HL-60 (cell line): ENCODE measurements around the gene RAB36.
A peak's percentile ranks its signal among the peaks of the same experiment; 100 is the strongest.

ENCODE experiments used
- DNase-seq, 2 experiments: peaks; one replicate each; pipeline ENCODE4 v3.0.0-alpha.2; 2010 to 2020; ENCODE audit warnings: low read depth in 1 of 2, low spot score in 1 of 2
- H3K27ac ChIP-seq: fragments of 250-450 bp; sonication (Bioruptor Pico); replicated peaks from 2 replicates; pipeline ENCODE4 v1.5.1; 2020; ENCODE audit warnings: mild to moderate bottlenecking, moderate library complexity
- H3K27me3 ChIP-seq: fragments of 250-450 bp; sonication (Bioruptor Pico); 2 replicates; pipeline ENCODE4 v1.5.1; 2021; ENCODE audit warnings: mild to moderate bottlenecking, moderate library complexity; ENCODE audit not compliant: insufficient read depth, poor library complexity, severe bottlenecking
- H3K4me3 ChIP-seq: replicated peaks from 2 replicates; pipeline ENCODE4 v1.5.1; 2011; ENCODE audit warnings: mild to moderate bottlenecking, control low read depth, low read length; ENCODE audit not compliant: insufficient read depth
- CTCF ChIP-seq: IDR thresholded peaks from one replicate; pipeline ENCODE4 v1.5.1; 2011; ENCODE audit warnings: low read length, control low read depth, inconsistent platforms; ENCODE audit not compliant: insufficient read depth
- GABPA ChIP-seq: IDR thresholded peaks from 2 replicates; pipeline ENCODE4 v1.6.1; 2012; ENCODE audit warnings: low read depth
- POLR2AphosphoS5 ChIP-seq: IDR thresholded peaks from 2 replicates; pipeline ENCODE4 v1.6.1; 2012; ENCODE audit warnings: low read depth
- REST ChIP-seq: IDR thresholded peaks from 2 replicates; pipeline ENCODE4 v1.6.1; 2012; ENCODE audit warnings: low read depth; ENCODE audit not compliant: insufficient replicate concordance
- SPI1 ChIP-seq: IDR thresholded peaks from 2 replicates; pipeline ENCODE4 v1.6.1; 2012; ENCODE audit warnings: low read depth, mild to moderate bottlenecking, borderline replicate concordance

RAB36 gene

GRCh38 chr22:23180301-23180892, 35.1 kb downstream of the RAB36 start, which contains the start of gene BCR:
Gene BCR, plus strand, starts transcription at chr22:23180509. Its CDS starts 452 bp downstream, at chr22:23180961.
- Histone ChIP-seq H3K27ac (peak within 1 kb of the TSS; percentile 66), H3K4me3 (peak within 1 kb of the TSS; percentile 82), H3K27me3 (no peaks in the 10 kb centered on the region)
- peak in 1 of 2 experiments; percentile 48 for DNase-seq
- TF ChIP-seq SPI1 = no peak
- no peak for TF ChIP-seq POLR2AphosphoS5

GRCh38 chr22:23180893-23181720, 35.8 kb downstream of the RAB36 start:
- Histone ChIP-seq H3K27ac (peak overlapping the region; percentile 66), H3K4me3 (peak overlapping the region; percentile 82), H3K27me3 (no peaks in the 10 kb centered on the region)
- TF ChIP-seq GABPA (no peak), REST (no peak), POLR2AphosphoS5 (no peak)
- DNase-seq = no peak

- H3K27me3 ChIP-seq = no peaks in the 10 kb centered on the region
Observed at GRCh38 chr22:23181721-23182308, 36.5 kb downstream of the RAB36 start.

GRCh38 chr22:23182309-23183060, 37.2 kb downstream of the RAB36 start:
- no peaks in the 10 kb centered on the region for H3K27me3 ChIP-seq
- no peak for DNase-seq
- H3K4me3 ChIP-seq = peak overlapping the region; percentile 82
- no peak for TF ChIP-seq REST
- TF ChIP-seq GABPA = no peak
- TF ChIP-seq SPI1 = no peak
- TF ChIP-seq POLR2AphosphoS5 = no peak
- TF ChIP-seq CTCF = no peak
- H3K27ac ChIP-seq = peak overlapping the region; percentile 40

More at GRCh38 chr22:23181721-23182308, 36.5 kb downstream of the RAB36 start:
- Histone ChIP-seq H3K4me3 (peak overlapping the region; percentile 82), H3K27ac (peak overlapping the region; percentile 40)
- TF ChIP-seq CTCF = no peak
- DNase-seq = no peak
